ENCODE results near the gene TMCC3. TPM values are rescaled to one million over a fixed set of nuclear protein-coding genes. Genes with fewer than 3 reads are reported as not detected.

Gene TMCC3
- polyA plus RNA-seq, 1 donor from 2014 or later: 1.9 TPM

- Histone ChIP-seq H3K4me2 (ENCODE audit: low read length) (no peak overlapping the region), H3K79me2 (replicated peaks; ENCODE audit: insufficient read depth, low read length) (no peaks in the 10 kb centered on the region), H3K9me3 (ENCODE audit: low read length) (no peaks in the 10 kb centered on the region), H3F3A (ENCODE audit: insufficient read depth, low read length, poor library complexity, severe bottlenecking) (no peaks in the 10 kb centered on the region), H3K36me3 (ENCODE audit: insufficient read depth, low read length) (no peaks in the 10 kb centered on the region), H3K4me3 (ENCODE audit: low read length) (no peak overlapping the region), H3K9me2 (ENCODE audit: insufficient read depth, low read length) (no peaks in the 10 kb centered on the region), H3K27ac (ENCODE audit: low read length) (no peak overlapping the region), H4K20me1 (ENCODE audit: insufficient read depth) (no peaks in the 10 kb centered on the region), H3K9ac (ENCODE audit: low read length) (no peak overlapping the region), H2AFZ (ENCODE audit: low read depth, low read length) (no peak overlapping the region), H3K27me3 (ENCODE audit: insufficient read depth, low read depth, low read length) (no peaks in the 10 kb centered on the region)
- no peak for TF ChIP-seq REST (IDR thresholded peaks at IDR 0.05; ENCODE audit: borderline replicate concordance)
- no peak for TF ChIP-seq RAD21 (conservative IDR thresholded peaks at IDR 0.05)
- TF ChIP-seq MXI1 (conservative IDR thresholded peaks at IDR 0.05; ENCODE audit: poor library complexity, severe bottlenecking): no peak
- no peak for TF ChIP-seq TAF1 (IDR thresholded peaks at IDR 0.05; ENCODE audit: low read depth)
- no peak for TF ChIP-seq CTCF (IDR thresholded peaks at IDR 0.05; ENCODE audit: poor library complexity, severe bottlenecking)
- no peak for TF ChIP-seq EP300 (conservative IDR thresholded peaks at IDR 0.05; ENCODE audit: poor library complexity, severe bottlenecking)
These were observed 33.3 kb downstream of the TMCC3 start for GRCh38 chr12:94617101-94617500.

- H3K9me2 ChIP-seq (ENCODE audit: insufficient read depth, low read length): no peaks in the 10 kb centered on the region
- no peak for TF ChIP-seq EZH2 (IDR thresholded peaks at IDR 0.05; ENCODE audit: borderline replicate concordance, insufficient read depth, low read length, poor library complexity, severe bottlenecking)
- no peak for TF ChIP-seq EP300 (conservative IDR thresholded peaks at IDR 0.05; ENCODE audit: poor library complexity, severe bottlenecking)
- TF ChIP-seq MXI1 (conservative IDR thresholded peaks at IDR 0.05; ENCODE audit: poor library complexity, severe bottlenecking): no peak
- no peak for TF ChIP-seq TAF1 (IDR thresholded peaks at IDR 0.05; ENCODE audit: low read depth)
- no peak for TF ChIP-seq SMC3 (conservative IDR thresholded peaks at IDR 0.05; ENCODE audit: poor library complexity)
- no peak for TF ChIP-seq RAD21 (conservative IDR thresholded peaks at IDR 0.05)
- TF ChIP-seq POLR2AphosphoS5 (IDR thresholded peaks at IDR 0.05): no peak
- TF ChIP-seq CTCF (IDR thresholded peaks at IDR 0.05; ENCODE audit: poor library complexity, severe bottlenecking): no peak
- no peak for TF ChIP-seq REST (IDR thresholded peaks at IDR 0.05; ENCODE audit: borderline replicate concordance)
- H3K4me2 ChIP-seq (ENCODE audit: low read length): no peak overlapping the region
- no peak overlapping the region for H3K27ac ChIP-seq (ENCODE audit: low read length)
- no peaks in the 10 kb centered on the region for H3F3A ChIP-seq (ENCODE audit: insufficient read depth, low read length, poor library complexity, severe bottlenecking)
- H2AFZ ChIP-seq (ENCODE audit: low read depth, low read length): no peak overlapping the region
- H3K79me2 ChIP-seq (replicated peaks; ENCODE audit: insufficient read depth, low read length): no peaks in the 10 kb centered on the region
- no peaks in the 10 kb centered on the region for H4K20me1 ChIP-seq (ENCODE audit: insufficient read depth)
- H3K9me3 ChIP-seq (ENCODE audit: low read length): no peaks in the 10 kb centered on the region
- H3K4me3 ChIP-seq (ENCODE audit: low read length): no peak overlapping the region
- no peaks in the 10 kb centered on the region for H3K27me3 ChIP-seq (ENCODE audit: insufficient read depth, low read depth, low read length)
- H3K9ac ChIP-seq (ENCODE audit: low read length): no peak overlapping the region
- H3K36me3 ChIP-seq (ENCODE audit: insufficient read depth, low read length): no peaks in the 10 kb centered on the region
These were observed 34.1 kb downstream of the TMCC3 start for GRCh38 chr12:94616203-94616729.

All from neural cell (in vitro differentiated cells).